ENCODE results near the gene AP5Z1.

The AP5Z1 gene

DNA sequence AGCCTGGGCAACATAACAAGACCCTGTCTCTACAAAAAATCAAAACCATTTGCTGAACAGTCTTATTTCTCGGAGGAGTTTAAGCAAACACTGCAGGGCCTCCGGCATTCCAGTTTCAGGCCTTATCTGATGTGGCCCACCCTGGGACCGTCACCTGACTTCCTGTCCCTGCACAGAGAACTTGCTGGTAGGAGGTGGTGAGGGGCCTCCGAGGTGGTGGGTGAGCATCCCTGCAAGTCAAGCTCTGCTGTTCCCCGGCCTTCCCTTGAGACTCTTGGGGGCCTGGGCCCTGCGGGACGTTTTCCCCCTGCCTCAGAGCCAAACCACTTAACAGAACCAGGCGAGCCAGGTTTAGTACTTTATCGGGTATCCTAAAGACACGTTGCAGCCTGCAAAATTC is 44.5 kb upstream of the AP5Z1 start:
- in situ Hi-C loops (cut with HindIII; ENCODE audit: low sequenced_read_pairs) = no loop called here
- H3K4me3 ChIP-seq (ENCODE audit: low read depth, low read length) = no peak overlapping the region
- no peak for DNase-seq (ENCODE audit: low read depth, low spot score)
- TF ChIP-seq CTCF (IDR thresholded peaks at IDR 0.05; ENCODE audit: low read depth, low read length) = no peak

DNA sequence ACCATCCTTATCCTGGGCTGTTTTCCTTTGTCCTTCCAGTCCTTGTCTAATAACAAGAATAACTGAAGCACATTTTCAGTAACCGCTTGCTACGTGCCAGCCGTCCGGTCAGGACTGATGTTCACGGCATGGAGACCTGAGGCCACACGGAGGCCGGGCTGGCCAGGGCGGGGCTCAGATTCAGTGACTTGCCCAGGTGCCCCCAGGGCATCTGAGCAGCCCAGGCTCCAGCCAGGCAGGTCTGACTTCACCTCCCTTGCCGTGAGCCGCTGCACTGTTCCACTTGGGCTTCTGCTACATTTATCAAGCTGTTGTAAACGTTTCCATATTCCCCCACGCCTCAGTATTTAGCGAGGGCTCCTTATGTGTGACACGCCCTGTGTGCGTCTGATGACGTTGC is 43.6 kb upstream of the AP5Z1 start:
- H3K4me3 ChIP-seq (ENCODE audit: low read depth, low read length) = no peak overlapping the region
- in situ Hi-C loops (cut with HindIII; ENCODE audit: low sequenced_read_pairs) = no loop called here
- TF ChIP-seq CTCF (IDR thresholded peaks at IDR 0.05; ENCODE audit: low read depth, low read length) = no peak
- DNase-seq (ENCODE audit: low read depth, low spot score) = no peak

GRCh38 chr7:4733936-4734528 is 41.4 kb upstream of the AP5Z1 start:
- TF ChIP-seq CTCF (IDR thresholded peaks at IDR 0.05; ENCODE audit: low read depth, low read length) = no peak
- no peak overlapping the region for H3K4me3 ChIP-seq (ENCODE audit: low read depth, low read length)
- peak; percentile 45 for DNase-seq (ENCODE audit: low read depth, low spot score)
- in situ Hi-C loops (cut with HindIII; ENCODE audit: low sequenced_read_pairs) = no loop called here

DNA sequence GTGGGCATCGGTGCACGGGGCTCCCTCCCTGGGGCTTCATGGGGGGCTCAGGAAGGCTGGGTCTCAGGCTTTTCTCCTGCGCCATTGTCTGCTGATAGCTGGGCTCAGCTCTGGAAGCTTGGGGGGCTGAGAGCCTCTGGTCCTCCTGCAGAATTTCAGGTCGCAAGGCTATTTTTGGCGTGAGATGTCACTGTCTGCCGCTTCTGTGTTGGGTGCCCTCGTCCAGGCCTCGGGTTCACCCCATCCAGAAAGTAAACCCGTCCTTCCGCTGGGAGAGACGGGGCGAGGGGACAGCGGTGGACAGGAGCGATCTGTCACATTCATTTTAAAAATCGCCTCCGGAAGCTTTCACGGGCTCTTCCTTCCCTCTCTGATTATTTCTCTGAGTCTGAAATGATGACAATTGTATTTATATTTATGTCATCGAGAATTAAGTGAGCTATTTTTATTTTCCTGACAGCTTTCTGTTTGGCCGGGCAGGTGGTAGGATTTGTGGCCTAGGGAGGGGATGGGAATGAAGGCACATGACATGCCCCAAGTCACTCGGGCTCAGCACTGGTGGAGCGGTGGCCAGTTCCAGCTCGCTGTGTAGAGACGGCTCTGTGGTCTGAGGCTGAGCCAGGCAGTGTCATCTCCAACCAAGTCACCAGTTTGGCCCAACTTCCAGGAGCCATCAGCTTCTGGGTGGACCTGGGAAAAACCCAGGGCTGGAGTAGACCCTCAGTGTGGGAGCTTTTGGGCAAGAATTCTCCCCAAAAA is 40.7 kb upstream of the AP5Z1 start:
- no peak for TF ChIP-seq CTCF (IDR thresholded peaks at IDR 0.05; ENCODE audit: low read depth, low read length)
- DNase-seq (ENCODE audit: low read depth, low spot score) = no peak
- H3K4me3 ChIP-seq (ENCODE audit: low read depth, low read length) = no peak overlapping the region
- in situ Hi-C loops (cut with HindIII; ENCODE audit: low sequenced_read_pairs) = no loop called here

- H3K4me3 ChIP-seq (ENCODE audit: low read depth, low read length) = no peak overlapping the region
- in situ Hi-C loops (cut with HindIII; ENCODE audit: low sequenced_read_pairs) = no loop called here
- no peak for DNase-seq (ENCODE audit: low read depth, low spot score)
- TF ChIP-seq CTCF (IDR thresholded peaks at IDR 0.05; ENCODE audit: low read depth, low read length) = no peak
These were observed 38.1 kb upstream of the AP5Z1 start for GRCh38 chr7:4737300-4737699.

DNA sequence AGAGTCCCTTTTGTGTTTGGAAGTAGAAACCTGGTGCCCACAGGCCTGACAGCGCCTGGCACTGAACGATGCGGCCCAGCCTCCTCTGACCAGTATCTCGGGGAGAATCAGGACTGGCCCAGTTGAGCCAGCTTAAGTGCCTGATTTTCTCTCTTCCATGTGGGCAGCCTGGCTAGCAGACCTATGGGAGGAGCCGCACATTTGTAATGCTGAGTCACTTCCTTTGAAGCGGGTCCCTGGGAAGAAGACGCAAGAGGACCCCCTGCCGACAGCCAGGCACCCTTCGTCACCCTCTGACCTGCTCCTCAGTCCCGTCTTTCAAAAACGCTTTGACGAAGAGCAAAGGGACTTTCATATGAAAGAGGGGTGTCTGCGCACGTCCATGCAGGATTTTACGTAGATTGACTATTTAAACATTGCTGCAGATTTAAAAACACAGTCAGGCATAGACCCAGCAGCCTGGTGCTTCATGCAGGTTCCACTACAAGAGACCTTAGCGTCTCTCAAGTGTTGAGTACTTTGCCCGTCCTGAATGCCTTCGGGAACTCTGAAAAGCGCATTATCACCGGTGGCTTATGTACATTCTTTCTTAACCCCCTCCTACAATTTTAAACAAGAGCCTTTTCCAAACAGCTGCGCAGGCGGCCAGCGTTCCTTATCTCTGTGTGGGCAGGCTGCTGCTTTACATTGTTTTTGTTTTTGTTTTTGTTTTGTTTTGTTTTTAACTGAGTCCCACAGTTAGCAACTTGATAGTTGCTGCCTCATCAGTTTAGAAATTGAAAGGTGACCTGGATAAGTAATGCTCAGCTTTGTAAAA is 36.5 kb upstream of the AP5Z1 start:
- TF ChIP-seq CTCF (IDR thresholded peaks at IDR 0.05; ENCODE audit: low read depth, low read length) = no peak
- H3K4me3 ChIP-seq (ENCODE audit: low read depth, low read length) = no peak overlapping the region
- in situ Hi-C loops (cut with HindIII; ENCODE audit: low sequenced_read_pairs) = no loop called here
- DNase-seq (ENCODE audit: low read depth, low spot score) = peak; percentile 95

All from astrocyte of the spinal cord (primary cell).